C4-2B (cell line): Measurements from ENCODE around the gene PLD6.

Experiments
- ZFX ChIP-seq: fragments of 450-650 bp; IDR thresholded peaks from 2 replicates; pipeline ENCODE4 v1.6.1; 2017
- TF ChIP-seq, protein P1 (sequence below): fragments of 450-650 bp; conservative IDR thresholded peaks from 2 replicates; pipeline ENCODE4 v1.5.1; 2017; ENCODE audit warnings: mild to moderate bottlenecking

DNA sequence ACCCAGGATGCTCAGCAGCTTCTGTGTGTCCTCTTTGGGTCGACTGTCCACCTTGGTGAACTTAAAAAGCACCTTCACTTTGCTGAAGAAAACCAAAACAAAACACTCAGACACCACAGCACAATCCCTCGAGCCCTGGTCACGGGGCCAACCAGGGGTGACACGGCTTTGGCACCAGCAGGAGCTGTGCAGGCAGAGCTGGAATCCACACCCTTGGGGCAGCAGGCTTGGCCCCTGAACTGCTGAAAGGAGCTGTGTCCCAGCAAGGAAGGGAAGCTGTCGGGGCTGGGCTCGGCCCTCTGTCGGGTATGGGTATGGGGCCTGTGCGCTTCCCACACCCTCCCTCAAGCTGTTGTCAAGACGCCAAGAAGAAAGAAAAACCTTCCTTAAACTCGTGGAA is 7.6 kb upstream of the PLD6 start:
- TF ChIP-seq, protein P1, sequence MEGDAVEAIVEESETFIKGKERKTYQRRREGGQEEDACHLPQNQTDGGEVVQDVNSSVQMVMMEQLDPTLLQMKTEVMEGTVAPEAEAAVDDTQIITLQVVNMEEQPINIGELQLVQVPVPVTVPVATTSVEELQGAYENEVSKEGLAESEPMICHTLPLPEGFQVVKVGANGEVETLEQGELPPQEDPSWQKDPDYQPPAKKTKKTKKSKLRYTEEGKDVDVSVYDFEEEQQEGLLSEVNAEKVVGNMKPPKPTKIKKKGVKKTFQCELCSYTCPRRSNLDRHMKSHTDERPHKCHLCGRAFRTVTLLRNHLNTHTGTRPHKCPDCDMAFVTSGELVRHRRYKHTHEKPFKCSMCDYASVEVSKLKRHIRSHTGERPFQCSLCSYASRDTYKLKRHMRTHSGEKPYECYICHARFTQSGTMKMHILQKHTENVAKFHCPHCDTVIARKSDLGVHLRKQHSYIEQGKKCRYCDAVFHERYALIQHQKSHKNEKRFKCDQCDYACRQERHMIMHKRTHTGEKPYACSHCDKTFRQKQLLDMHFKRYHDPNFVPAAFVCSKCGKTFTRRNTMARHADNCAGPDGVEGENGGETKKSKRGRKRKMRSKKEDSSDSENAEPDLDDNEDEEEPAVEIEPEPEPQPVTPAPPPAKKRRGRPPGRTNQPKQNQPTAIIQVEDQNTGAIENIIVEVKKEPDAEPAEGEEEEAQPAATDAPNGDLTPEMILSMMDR: no peak
- no peak for TF ChIP-seq ZFX
